Measurements from ENCODE around the gene HACD1.

Gene HACD1

GRCh38 chr10:17586821-17587234 is 30.3 kb downstream of the HACD1 start:
- Histone ChIP-seq H3K27ac (ENCODE audit: low read depth, low read length) (no peak overlapping the region), H3K79me2 (ENCODE audit: control insufficient read depth, low read length) (no peaks in the 10 kb centered on the region), H3K36me3 (ENCODE audit: control insufficient read depth, low read length) (no peaks in the 10 kb centered on the region), H3K9me3 (ENCODE audit: control insufficient read depth, insufficient read depth, low read length) (no peaks in the 10 kb centered on the region), H4K20me1 (ENCODE audit: control insufficient read depth, insufficient read depth, low read depth, low read length) (no peaks in the 10 kb centered on the region), H3K9me2 (replicated peaks; ENCODE audit: control insufficient read depth, low read length) (no peaks in the 10 kb centered on the region), H3K4me2 (ENCODE audit: low read length) (peak overlapping the region; percentile 22; the same call in 1 of the 2 replicates), H3F3A (ENCODE audit: control insufficient read depth, insufficient read depth) (0 out of 2 replicates have a peak, but pooled peaks cover 2% of the 10 kb centered on the region), H3K4me1 (ENCODE audit: control insufficient read depth, low read length) (peaks cover 19% of the 10 kb centered on the region), H3K27me3 (ENCODE audit: control insufficient read depth, low read length) (peaks cover 5% of the 10 kb centered on the region; the same call in 1 of the 2 replicates), H3K4me3 (ENCODE audit: low read length) (no peak overlapping the region)
- no peak for TF ChIP-seq CTCF (IDR thresholded peaks at IDR 0.05; ENCODE audit: low read depth, low read length, poor library complexity, severe bottlenecking)
- no peak for TF ChIP-seq EZH2phosphoT487 (IDR thresholded peaks at IDR 0.05; ENCODE audit: borderline replicate concordance, low read length)

GRCh38 chr10:17585016-17585415 is 32.2 kb downstream of the HACD1 start:
- TF ChIP-seq CTCF (IDR thresholded peaks at IDR 0.05; ENCODE audit: low read depth, low read length, poor library complexity, severe bottlenecking), result no peak
- TF ChIP-seq EZH2phosphoT487 (IDR thresholded peaks at IDR 0.05; ENCODE audit: borderline replicate concordance, low read length), result no peak
- no peaks in the 10 kb centered on the region for H4K20me1 ChIP-seq (ENCODE audit: control insufficient read depth, insufficient read depth, low read depth, low read length)
- H3K9me2 ChIP-seq (replicated peaks; ENCODE audit: control insufficient read depth, low read length), result no peaks in the 10 kb centered on the region
- no peak overlapping the region for H3K4me2 ChIP-seq (ENCODE audit: low read length)
- no peaks in the 10 kb centered on the region for H3K9me3 ChIP-seq (ENCODE audit: control insufficient read depth, insufficient read depth, low read length)
- no peaks in the 10 kb centered on the region for H3K36me3 ChIP-seq (ENCODE audit: control insufficient read depth, low read length)
- H3K27me3 ChIP-seq (ENCODE audit: control insufficient read depth, low read length), result peaks cover 5% of the 10 kb centered on the region
- no peak overlapping the region for H3K27ac ChIP-seq (ENCODE audit: low read depth, low read length)
- 0 out of 2 replicates have a peak, but pooled peaks cover 2% of the 10 kb centered on the region for H3F3A ChIP-seq (ENCODE audit: control insufficient read depth, insufficient read depth)
- no peak overlapping the region for H3K4me3 ChIP-seq (ENCODE audit: low read length)
- H3K4me1 ChIP-seq (ENCODE audit: control insufficient read depth, low read length), result peaks cover 19% of the 10 kb centered on the region
- no peaks in the 10 kb centered on the region for H3K79me2 ChIP-seq (ENCODE audit: control insufficient read depth, low read length)

- Histone ChIP-seq H3K4me2 (ENCODE audit: low read length) (no peak overlapping the region), H3K27me3 (ENCODE audit: control insufficient read depth, low read length) (peaks cover 5% of the 10 kb centered on the region), H3K9me3 (ENCODE audit: control insufficient read depth, insufficient read depth, low read length) (no peaks in the 10 kb centered on the region), H3K4me1 (ENCODE audit: control insufficient read depth, low read length) (peaks cover 11% of the 10 kb centered on the region), H3K9me2 (replicated peaks; ENCODE audit: control insufficient read depth, low read length) (no peaks in the 10 kb centered on the region), H3K27ac (ENCODE audit: low read depth, low read length) (no peak overlapping the region), H3K4me3 (ENCODE audit: low read length) (no peak overlapping the region), H3K79me2 (ENCODE audit: control insufficient read depth, low read length) (no peaks in the 10 kb centered on the region), H3F3A (ENCODE audit: control insufficient read depth, insufficient read depth) (0 out of 2 replicates have a peak, but pooled peaks cover 2% of the 10 kb centered on the region), H3K36me3 (ENCODE audit: control insufficient read depth, low read length) (no peaks in the 10 kb centered on the region), H4K20me1 (ENCODE audit: control insufficient read depth, insufficient read depth, low read depth, low read length) (no peaks in the 10 kb centered on the region)
- no peak for TF ChIP-seq EZH2phosphoT487 (IDR thresholded peaks at IDR 0.05; ENCODE audit: borderline replicate concordance, low read length)
- TF ChIP-seq CTCF (IDR thresholded peaks at IDR 0.05; ENCODE audit: low read depth, low read length, poor library complexity, severe bottlenecking), result no peak
These were observed 36.3 kb downstream of the HACD1 start for GRCh38 chr10:17580885-17581284.

Measured in DOHH2 (cell line).